ENCODE data around the gene SNX1.

- no peak for TF ChIP-seq ZFX (IDR thresholded peaks at IDR 0.05; ENCODE audit: borderline replicate concordance)
- TF ChIP-seq, protein P1, sequence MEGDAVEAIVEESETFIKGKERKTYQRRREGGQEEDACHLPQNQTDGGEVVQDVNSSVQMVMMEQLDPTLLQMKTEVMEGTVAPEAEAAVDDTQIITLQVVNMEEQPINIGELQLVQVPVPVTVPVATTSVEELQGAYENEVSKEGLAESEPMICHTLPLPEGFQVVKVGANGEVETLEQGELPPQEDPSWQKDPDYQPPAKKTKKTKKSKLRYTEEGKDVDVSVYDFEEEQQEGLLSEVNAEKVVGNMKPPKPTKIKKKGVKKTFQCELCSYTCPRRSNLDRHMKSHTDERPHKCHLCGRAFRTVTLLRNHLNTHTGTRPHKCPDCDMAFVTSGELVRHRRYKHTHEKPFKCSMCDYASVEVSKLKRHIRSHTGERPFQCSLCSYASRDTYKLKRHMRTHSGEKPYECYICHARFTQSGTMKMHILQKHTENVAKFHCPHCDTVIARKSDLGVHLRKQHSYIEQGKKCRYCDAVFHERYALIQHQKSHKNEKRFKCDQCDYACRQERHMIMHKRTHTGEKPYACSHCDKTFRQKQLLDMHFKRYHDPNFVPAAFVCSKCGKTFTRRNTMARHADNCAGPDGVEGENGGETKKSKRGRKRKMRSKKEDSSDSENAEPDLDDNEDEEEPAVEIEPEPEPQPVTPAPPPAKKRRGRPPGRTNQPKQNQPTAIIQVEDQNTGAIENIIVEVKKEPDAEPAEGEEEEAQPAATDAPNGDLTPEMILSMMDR (IDR thresholded peaks at IDR 0.05): no peak
Measured at GRCh38 chr15:64155802-64156651, 60.2 kb downstream of the SNX1 start.

All from 22Rv1 (cell line).